Stromal cell of bone marrow (primary cell): ENCODE data around the gene CFAP20DC.
A peak's percentile ranks its signal among the peaks of the same experiment; 100 is the strongest.
"Not testable (repeated sequence)": the region's sequence is repeated elsewhere in the genome, so short reads cannot be mapped to it uniquely, and the experiment has no call there.

ENCODE experiments used
- DNase-seq: peaks from one replicate; pipeline ENCODE4 v3.0.0-alpha.2; 2012; ENCODE audit warnings: low read depth

Gene CFAP20DC

DNA sequence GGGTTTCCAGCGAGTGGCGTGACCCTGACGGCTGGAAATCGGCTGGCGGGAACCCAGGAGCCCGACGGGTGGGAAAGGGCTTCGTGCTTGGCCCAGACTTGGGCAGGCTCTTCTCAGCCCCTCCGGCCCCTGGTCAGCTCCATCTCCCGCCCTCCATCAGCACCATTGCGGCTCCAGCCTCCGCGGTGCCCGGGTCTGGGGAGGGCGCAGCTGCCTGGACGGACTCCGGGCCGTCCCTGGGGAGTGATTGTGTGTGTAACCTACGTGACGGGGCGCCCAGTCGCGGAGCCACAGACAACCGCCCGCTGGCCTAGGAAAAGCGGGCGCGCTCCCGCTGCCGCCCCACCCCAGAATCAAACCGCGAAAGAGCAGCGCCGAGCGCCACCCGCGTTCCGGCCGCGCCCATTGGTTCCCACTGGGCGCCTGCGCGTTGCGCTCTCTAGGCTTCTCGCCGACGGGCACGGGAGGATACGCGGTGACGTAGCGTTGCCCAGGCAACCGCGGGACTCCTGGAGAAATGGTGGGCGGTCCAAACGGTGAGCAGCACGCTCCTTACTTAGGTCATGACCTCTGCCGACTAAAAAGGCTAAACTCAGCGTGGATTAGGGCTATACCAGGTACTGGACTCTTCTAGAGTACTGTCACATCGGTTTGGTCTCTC, at the start of gene CFAP20DC:
Gene CFAP20DC, minus strand, starts transcription at position 355 of the 661 bp plus-strand sequence. CDS start 394 bp downstream, outside the sequence.
- DNase-seq = peak; percentile 91

DNA sequence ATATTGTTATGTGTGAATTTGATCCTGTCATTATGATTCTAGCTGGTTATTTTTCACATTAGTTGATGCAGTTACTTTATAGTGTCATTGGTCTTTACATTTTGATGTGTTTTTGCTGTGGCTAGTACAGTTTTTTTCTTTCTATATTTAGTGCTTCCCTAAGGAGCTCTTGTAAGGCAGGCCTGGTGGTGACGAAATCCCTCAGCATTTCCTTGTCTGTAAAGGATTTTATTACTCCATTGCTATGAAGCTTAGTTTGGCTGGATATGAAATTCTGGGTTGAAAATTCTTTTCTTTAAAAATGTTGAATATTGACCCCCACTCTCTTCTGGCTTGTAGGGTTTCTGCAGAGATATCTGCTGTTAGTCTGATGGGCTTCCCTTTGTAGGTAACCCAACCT, 48.7 kb upstream of the CFAP20DC start:
- DNase-seq = not testable (repeated sequence)

DNA sequence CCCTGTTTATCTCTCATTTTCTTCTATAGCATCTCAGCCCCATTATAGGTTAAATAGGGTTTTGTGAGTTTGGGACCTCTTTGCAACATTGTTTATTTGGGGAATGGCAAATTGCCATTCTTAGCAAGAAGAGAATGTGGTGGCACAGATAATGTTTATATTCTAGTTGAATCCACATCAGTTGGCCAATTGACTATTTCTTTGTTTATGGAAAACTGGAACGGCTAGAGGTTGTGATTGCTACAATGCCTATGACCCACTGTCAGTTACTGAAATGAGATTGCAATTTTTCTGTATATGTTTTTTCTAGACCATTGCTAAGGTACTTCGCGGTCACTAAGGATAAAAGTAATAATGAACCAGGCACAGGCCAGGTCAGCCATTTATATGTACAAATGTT, 44.6 kb upstream of the CFAP20DC start:
- no peak for DNase-seq

DNA sequence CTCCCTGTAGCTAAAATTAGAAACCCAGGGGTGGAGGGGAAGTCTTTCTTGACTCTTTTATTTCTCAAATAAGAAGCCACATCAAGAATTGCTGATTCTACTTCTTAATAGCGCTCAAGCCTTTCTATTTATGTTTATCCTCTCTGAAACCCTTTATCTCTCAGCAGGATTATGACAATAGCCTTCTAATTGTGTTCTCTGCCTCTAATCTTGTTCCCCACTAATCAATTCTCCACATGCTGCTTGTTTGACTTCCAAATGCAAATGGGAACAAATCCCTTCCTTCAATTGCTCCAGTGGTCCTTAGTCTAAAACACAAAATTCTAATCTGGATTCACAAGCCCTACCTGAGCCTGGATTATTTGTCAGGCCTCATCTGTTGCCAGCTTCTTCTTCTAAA, 43.7 kb upstream of the CFAP20DC start:
- no peak for DNase-seq

DNA sequence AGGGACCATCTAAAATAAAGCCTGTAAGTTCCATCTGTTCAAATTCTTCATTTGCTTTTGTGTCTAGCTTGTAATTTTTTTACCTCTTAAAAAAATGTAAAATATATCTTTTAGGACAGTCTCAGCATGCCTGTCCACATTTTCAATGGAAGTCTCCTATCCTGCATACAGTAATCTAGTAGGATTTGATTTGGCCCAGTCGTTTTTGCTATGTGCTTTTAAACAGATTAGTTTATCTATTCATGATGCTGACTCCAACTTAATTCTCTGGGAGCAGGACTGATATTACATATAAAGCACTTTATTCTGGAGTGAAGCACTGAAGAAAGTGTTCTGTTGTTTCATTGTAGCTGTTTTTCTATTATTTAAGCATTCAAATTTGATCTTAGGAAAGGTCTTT, 38.9 kb upstream of the CFAP20DC start:
- DNase-seq = no peak

DNA sequence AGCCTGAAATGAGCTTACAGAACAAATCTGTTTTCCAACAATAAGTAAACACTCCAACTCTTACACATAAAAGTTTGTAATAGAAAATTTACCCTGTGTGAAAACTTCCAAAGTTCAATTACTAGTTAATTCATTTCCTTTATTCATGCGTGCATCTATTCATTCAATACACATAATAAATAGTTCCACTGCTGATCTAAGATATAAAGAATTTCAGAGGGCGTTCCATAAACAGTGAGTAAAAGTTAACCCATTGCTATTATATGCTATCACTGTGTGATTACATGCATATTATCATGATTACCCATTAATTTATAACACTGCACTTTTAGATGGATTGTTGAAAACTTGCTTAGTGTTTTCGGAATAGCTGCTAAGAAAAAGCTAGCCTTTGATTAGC, 36.2 kb upstream of the CFAP20DC start:
- DNase-seq = no peak

DNA sequence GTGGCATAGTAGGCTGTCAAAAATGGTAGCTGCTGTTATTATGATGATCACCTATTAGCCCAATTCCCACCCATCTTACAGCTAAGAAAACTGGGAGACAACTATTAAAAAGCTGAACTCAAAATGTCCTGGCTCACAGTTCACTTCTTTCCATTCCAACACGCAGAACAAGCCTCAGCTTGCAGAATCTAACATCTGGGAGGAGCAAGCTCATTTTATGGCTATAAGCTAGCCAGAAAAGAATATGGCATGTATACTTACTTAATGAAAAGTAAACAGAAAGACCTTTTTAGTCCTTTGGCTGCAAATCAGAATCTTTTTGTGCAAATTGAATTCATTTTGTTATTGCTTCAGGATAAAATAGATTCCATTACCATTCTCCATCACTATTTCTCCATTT, 34.8 kb upstream of the CFAP20DC start:
- DNase-seq = no peak

DNA sequence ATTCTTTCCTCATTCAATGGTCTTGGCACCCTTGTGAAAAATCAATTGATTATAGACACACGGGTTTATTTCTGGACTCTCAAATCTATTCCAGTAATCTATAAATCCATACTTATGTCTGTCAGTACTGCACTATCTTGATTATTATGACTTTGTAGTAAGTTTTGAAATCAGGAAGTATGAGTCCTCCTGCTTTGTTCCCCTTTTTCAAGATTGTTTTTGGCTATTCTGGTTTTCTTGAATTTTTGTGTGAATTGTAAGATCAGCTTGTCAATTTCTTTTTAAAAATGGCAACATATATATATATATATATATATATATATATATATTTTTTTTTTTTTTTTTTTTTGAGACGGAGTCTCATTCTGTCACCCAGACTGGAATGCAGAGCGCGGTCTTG, 32.3 kb upstream of the CFAP20DC start:
- no peak for DNase-seq

DNA sequence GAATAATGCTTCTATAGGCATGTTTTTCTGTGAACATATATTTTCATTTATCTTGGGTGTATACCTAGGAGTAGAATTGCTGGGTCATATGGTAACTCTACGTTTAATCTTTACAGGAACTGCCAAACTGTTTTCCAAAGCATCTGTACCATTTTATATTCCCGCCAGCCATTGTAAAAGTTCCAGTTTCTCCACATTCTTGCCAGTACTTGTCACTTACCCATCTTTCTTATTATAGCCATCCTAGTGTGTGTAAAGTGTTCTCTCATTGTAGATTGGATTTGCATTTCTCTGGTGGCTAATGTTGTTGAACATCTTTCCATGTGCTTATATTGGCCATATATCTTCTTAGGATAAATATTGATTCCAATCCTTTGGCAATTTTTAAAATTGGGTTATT, 31.2 kb upstream of the CFAP20DC start:
- DNase-seq = no peak

DNA sequence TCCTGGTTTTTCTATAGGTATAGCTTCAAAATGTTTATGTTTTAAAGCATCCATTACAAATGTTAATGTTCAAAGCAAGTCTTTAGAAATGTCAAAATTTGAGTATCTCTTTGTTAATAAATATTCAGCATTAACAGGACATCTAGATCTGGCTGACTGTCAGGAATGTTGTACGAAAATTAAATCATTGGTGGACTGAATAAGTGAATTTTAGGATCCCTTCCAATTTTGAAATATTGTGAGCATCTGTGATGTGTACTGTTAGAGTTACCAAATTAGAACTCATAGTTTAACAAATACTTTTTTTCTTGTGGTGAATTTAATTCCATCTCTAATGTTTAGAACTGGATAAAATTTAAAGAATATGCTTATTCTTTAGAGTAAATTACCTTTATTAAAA, 30.1 kb upstream of the CFAP20DC start:
- DNase-seq = no peak

DNA sequence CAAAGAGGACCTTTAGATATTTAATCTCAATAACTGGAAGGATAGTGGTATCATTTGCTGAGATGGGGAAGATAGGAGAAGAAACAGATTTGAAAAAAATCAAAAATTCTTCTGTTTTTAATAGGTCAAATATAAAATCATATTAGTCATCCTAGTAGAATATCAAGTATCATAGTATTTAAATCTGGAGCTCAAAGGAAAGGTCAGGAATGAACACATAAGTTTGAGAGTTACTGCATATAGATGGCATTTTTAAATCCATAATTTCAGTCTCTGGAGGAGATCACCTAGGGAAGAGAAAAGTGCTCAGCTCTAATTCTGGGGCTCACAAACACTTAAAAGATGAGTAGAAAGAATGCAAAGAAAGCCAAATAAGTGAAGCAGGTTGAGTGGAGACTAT, 24.9 kb upstream of the CFAP20DC start:
- DNase-seq = no peak

DNA sequence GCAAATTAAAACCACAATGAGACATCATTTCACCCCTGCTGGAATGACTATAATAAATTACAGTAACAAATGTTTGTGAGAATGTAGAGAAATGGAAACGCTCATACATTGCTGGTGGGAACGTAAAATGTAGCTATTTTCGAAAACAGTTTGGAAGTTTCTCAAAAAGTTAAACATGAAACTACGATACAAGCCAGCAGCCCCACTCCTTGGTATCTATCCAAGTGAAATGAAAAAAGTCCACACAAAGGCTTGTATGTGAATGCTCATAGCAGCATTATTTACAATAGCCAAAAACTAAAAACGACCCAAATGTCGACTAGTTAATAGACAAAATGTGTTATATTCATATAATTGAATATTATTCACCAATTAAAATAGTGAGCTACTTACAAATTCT, 22.9 kb upstream of the CFAP20DC start:
- DNase-seq = no peak

DNA sequence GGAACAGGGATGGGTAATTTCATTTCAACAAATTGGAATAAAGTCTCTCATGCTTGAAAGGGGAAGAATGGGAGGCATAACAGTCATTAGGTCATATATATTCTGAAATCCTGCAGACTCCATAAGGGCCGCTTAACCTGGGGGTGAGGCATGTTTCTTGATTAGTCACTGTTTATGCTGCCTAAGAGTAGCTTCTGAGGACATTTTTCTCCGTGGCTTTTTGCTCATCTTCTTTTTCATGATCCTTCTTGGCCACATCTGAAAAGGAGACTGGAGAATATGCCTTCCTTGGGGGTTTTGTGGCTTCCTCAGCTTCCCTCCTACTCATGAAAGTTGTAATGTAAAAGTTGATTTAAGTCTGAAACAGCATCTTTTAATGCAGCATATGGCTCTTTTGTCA, 20.0 kb upstream of the CFAP20DC start:
- DNase-seq = no peak

DNA sequence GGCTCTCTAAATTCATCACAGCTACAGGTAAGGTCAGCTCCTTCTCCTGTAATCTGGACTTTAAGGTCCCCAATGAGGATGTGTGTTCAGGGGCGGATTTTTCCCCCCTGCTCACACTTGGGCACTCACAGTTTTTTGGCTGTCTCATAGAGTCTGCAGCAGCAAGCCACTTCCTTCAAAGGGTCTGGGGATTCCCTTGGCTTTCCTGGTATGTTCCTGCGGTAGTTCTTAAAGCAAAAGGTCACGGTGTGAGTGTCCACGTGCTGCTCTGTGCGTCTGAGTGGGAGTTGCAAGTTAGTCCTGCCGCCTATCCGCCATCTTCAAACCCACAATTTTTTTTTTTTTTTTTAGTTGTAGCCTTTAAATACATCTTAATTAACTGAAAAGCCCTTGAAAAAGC, 15.4 kb upstream of the CFAP20DC start:
- no peak for DNase-seq

DNA sequence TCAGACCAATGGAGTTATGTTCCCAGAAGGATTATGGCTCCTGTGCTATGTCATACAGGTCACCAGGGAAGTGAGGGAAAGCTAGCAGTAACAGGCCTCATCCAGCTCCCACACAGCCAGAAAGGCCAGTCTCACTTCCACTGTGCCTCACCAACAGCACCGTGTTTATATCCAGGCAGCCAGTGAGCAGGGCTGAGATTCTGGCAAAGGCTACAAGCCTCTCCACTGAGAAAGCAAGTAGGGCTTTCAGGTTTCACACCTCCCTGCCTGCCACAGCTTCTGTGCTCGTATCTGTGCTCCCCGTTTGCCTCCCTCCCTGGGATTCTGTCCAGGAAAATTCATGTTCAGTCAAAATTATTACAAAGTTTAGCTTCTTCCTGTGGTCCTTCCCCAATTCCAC, 14.9 kb upstream of the CFAP20DC start:
- no peak for DNase-seq

DNA sequence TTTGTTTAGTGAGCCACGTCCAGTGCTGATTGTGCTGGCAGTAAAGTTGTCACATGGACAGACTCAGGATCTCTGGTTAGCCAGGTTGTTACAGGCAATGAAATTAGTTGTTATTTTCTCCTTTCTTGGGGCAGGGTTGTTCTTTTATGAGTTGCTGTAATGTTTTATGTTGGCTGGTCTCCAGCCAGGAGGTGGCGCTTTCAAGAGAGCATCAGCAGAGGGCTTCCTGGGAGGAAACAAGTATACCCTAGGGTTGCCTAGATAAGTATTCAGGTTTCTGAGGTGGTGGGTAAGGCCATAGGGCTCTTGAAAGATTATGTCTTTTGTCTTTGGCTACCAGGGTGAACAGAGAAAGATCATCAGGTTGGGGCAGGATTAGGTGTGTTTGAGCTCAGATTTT, 14.5 kb upstream of the CFAP20DC start:
- no peak for DNase-seq

DNA sequence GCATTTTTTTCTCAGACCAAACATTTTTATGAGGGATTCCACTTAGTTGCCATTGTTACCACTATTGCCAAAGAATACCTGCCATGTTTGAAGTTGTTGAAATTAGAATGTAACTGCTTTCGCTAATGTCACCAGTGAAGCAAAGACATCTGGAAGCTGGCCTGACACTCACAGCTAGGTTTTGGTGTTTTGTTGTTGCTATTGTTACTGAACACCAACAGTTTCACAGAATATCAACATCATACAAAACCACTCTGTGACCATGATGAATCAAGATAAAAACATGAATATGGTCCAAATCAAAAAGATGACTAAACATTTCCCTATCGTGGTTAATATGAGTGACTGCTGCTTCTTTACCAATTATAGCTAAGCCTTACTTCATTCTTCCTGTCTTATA, 6.9 kb upstream of the CFAP20DC start:
- peak; percentile 81 for DNase-seq

DNA sequence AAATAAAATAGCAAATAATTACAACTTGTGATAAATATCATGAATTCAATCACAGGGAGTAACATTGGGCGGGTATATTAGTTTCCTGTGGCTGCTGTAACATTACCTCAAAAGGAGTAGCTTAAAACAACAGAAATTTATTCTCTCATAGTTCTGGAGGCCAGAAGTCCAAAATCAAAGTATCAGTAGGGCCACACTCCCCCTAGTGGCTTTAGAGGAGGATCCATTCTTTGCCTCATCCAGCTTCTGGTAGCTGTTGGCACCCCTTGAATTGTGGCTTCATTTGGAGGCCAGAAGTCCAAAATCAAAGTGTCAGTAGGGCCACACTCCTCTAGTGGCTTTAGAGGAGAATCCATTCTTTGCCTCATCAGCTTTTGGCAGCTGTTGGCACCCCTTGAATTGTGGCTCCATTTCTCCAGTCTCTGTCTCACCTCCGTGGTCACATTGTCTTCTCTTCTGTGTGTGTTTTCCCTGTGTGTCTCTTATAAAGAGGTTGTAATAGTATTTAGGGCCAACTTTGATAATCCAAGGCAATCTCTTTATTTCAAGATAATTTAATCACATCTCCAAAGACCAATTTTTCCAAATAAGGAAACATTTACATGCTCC, 3.1 kb upstream of the CFAP20DC start:
- peak; percentile 38 for DNase-seq

DNA sequence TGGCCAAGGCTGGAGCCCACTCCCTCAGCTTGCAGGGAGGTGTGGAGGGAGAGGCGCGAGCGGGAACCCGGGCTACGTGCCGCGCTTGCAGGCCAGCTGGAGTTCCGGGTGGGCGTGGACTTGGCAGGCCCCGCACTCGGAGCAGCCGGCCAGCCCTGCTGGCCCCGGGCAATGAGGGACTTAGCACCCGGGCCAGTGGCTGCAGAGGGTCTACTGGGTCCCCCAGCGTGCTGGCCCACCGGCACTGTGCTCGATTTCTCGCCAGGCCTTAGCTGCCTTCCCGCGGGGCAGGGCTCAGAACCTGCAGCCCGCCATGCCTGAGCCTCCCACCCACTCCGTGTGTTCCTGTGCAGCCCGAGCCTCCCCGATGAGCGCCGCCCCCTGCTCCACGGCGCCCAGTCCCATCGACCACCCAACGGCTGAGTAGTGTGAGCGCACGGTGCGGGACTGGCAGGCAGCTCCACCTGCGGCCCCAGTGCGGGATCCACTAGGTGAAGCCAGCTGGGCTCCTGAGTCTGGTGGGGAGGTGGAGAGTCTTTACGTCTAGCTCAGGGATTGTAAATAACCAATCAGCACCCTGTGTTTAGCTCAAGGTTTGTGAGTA, 1.1 kb upstream of the CFAP20DC start:
- DNase-seq = not testable (repeated sequence)

DNA sequence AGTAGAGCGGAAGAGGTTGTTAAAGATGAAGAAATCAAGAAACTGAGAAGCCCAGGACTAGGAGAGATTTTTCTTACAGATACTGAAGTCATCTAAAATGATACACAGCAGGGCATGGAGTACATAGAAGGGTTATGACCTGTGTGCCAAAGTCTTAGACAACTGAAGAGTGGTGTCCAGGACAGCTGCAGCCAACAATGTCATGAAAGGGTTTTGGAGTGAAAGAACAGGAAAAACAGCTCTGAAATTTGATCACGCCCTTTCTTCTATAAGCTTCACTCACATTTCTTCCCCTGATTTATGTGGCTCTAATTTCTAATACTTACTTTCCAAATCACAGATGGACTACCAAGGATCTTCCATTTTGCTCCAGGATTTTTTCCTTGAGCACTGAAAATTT, 3.0 kb downstream of the CFAP20DC start:
- no peak for DNase-seq

DNA sequence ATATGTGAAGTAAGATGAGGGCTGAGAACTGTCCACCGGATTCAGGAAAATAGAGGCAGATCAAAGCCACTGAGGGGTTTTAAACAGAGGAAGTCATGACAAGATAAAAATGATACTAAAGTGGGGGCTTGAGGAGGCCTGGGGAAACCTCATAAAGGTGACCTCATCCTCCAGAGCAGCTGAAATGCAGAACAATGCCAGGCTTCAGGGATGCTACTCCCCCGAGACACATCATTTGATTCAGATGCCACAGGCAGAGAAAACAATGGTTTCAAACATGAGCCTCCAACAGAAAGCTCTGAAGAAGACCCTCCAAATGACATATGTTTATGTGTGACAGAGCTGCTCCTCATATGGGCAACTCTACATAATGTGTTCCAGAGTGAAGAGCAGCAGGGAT, 6.4 kb downstream of the CFAP20DC start:
- DNase-seq = no peak

DNA sequence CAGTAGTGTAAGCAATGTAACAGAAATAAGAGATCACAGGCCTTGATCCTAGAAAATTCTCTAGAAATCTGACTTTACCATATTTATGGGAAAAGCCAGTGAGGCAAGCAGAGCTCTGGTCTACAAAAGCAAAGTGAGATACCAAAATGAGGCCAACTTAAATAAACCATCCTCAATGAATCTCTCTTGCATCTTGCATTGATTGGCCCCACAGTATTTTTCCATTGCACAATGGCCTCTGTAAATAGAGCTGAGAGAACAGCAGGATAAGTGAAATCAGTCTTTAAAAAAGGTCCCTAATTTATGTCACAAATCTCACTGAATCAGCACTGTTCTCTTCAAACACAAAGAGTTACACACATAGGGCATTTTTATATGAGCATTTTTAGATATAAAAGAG, 8.9 kb downstream of the CFAP20DC start:
- peak; percentile 67 for DNase-seq

DNA sequence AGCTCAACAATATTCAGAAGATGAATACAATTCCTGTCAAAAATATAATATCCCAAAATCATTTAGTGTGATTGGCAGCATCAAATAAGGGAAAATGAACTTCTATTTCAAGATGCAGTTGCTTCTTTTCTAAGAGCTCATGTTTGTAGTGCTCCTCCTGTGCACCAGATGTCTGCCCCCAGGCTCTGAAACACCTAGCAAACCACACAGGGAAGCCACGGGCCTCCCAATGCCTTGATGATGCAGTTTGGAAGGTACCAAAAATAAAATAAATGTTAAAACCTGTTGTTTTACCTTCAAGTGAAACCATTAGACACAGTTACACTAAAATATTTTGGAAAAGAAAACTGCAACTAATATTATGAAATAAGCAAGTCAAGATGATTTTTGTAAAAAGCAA, 22.2 kb downstream of the CFAP20DC start:
- no peak for DNase-seq

DNA sequence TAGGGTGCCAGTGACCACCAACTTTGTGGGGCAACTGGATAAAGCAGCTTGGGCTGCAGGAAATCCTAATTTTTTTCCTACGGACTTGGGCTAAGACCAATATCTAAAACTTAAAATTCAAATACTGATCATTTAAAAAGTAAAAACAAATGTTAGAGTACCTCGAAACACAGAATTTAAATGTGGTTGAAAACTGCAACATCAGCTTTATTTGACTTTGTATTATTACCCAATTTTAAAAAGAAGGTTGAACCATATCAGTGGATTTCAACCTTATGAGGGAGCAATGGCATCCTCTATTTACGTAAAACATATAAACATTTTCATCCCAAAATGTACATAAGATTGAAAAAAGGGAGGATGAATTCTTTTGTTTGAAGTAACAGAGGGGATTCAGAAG, 26.2 kb downstream of the CFAP20DC start:
- no peak for DNase-seq
